Measurements from ENCODE around the gene ZFYVE21.

Gene ZFYVE21

GRCh38 chr14:103734081-103734888 is 18.7 kb downstream of the ZFYVE21 start:
- no peak for DNase-seq (ENCODE audit: low read depth)

GRCh38 chr14:103735022-103735421 is 19.4 kb downstream of the ZFYVE21 start:
- H3K4me3 ChIP-seq (ENCODE audit: low read depth, low read length), result no peak overlapping the region
- TF ChIP-seq CTCF (conservative IDR thresholded peaks at IDR 0.05; ENCODE audit: low read depth, low read length), result no peak
- DNase-seq (ENCODE audit: low read depth), result no peak

More at GRCh38 chr14:103734081-103734888, 18.7 kb downstream of the ZFYVE21 start:
- no peak overlapping the region for H3K4me3 ChIP-seq (ENCODE audit: low read depth, low read length)
- TF ChIP-seq CTCF (conservative IDR thresholded peaks at IDR 0.05; ENCODE audit: low read depth, low read length), result no peak

DNA sequence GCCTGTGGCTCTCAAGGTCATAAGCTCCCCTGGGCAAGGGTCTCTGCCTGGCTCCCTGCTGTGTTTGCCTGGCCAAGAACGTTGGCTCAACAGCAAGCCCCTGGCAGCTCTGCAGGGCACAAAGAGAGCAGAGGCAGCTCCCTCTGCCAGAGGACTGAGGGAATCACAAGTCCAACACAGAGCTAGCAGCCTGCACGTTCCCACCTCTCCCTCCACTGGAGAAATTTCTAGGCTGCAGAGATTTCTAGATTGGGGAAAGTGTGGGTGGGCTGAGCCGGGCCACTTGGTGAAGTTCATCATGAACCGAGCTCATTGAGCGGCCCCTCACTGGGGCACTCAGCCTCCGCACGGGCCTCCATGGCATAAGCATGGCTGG is 19.8 kb downstream of the ZFYVE21 start:
- DNase-seq (ENCODE audit: low read depth), result no peak
- TF ChIP-seq CTCF (conservative IDR thresholded peaks at IDR 0.05; ENCODE audit: low read depth, low read length), result peak; percentile 35
- H3K4me3 ChIP-seq (ENCODE audit: low read depth, low read length), result no peak overlapping the region

DNA sequence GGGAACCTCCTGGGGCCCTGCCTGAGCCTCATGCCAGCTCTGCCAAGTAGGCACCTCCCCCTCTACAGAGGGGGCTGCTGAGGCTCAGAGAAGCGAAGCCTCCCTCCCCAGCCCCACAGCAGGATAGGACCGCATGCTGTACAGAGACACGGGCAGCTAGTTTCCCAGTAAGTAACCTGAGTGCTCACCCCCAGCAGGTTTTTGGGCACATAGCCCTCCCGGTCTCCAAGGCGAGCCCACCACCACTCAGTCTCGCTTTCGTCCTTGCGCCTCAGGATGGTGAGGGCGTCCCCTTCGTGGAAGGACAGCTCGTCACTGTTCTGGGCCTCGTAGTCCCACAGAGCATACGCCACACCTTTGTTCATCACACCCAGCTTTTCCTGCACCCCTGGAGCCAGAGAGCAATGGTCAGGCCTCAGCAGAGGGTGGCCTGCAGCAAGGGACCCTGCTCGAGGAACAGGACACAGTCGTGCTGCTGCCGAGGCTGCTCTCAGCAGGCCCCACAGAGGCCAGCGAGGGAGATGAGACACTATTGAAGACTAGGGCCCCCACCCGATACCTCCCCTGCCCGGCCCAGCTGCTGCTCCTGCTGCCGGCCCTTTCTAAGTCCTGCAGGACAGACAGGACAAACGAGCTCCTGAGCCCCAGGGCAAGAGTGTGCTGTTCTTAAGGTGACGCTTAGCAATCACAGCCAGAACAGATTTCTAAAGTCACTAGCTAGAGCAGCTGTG is 20.4 kb downstream of the ZFYVE21 start:
- TF ChIP-seq CTCF (conservative IDR thresholded peaks at IDR 0.05; ENCODE audit: low read depth, low read length), result no peak
- no peak for DNase-seq (ENCODE audit: low read depth)
- no peak overlapping the region for H3K4me3 ChIP-seq (ENCODE audit: low read depth, low read length)

DNA sequence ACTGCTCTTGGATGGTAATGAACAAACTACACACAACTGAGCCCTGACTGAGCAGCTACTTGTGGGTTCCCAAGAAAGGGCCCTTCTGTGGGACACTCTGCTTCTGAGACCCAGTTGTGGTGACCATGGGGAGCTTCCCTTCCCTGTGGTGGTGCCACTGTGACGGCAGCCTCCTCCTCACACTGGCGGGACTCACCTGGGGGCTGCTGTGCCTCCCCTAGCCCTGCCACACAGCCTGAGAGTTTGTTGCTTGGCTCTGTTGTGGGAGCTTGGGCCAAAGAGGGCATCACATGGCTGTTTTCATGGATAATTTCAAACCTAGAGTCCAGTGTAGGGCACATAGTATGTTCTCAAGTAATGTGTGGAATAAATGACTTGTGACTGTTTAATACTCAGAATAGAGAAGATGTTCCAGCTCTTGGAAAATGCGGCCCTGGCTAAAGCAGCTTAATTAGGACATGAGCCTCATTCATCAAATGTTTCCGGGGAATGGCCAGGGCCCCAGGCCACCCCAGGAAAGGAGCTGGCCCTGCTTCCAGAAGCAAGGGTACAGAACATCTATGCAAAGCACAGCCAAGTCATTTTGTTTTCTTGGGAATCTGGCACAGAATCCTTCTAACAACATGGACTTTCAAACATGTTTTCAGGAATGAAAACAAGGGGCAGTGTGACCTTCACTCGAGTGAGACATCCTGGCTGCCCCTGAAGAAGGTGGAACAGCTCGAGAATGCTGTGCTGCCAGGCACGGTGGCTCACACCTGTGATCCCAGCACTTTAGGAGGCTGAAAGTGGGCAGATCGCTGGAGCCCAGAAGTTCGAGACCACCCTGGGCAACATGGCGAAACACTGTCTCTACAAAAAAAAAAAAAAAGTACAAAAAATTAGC is 21.2 kb downstream of the ZFYVE21 start:
- no peak for TF ChIP-seq CTCF (conservative IDR thresholded peaks at IDR 0.05; ENCODE audit: low read depth, low read length)
- DNase-seq (ENCODE audit: low read depth), result no peak
- no peak overlapping the region for H3K4me3 ChIP-seq (ENCODE audit: low read depth, low read length)

DNA sequence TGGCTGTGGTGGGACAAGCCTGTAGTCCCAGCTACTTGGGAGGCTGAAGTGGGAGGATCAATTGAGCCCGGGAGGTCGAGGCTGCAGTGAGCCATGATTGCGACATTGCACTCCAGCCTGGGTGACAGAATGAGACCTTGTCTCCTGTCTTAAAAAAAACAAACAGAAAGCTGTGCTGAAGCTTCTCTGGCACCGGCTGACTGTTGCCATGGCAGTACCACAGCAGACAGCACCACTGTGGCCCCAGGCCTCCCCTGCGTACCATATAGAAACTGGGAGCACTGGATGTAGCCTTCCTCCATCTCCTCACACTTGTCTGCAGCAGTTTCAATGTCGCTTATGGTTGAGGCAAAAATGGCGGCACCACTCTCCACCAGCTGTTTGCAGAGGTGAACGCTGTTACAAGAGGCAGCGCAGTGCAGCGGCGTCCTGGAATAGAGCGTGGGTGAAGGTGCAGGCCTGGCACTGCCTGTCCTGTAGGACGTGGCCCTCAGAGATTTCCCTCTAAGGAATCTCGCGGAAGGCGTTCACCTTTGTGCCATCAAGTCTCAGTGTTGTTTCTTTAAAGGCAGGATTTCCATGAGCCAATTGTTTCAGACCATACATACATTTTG is 21.9 kb downstream of the ZFYVE21 start:
- no peak for TF ChIP-seq CTCF (conservative IDR thresholded peaks at IDR 0.05; ENCODE audit: low read depth, low read length)
- no peak for DNase-seq (ENCODE audit: low read depth)
- no peak overlapping the region for H3K4me3 ChIP-seq (ENCODE audit: low read depth, low read length)

Measured in choroid plexus epithelial cell (primary cell).